IPS DF 4.7 (cell line): ENCODE data around the gene FHIT.

Experiments
- DNase-seq: peaks from one replicate; pipeline ENCODE4 v3.0.0-alpha.2; 2013; ENCODE audit warnings: low spot score; ENCODE audit errors: extremely low read depth

Gene FHIT

GRCh38 chr3:59899061-59899460, 1352.2 kb downstream of the FHIT start:
- DNase-seq, result no peak

GRCh38 chr3:59895972-59896371, 1355.3 kb downstream of the FHIT start:
- DNase-seq, result no peak

- no peak for DNase-seq
Observed at GRCh38 chr3:59894425-59895121, 1356.7 kb downstream of the FHIT start.

GRCh38 chr3:59890639-59891038, 1360.6 kb downstream of the FHIT start:
- no peak for DNase-seq

- DNase-seq, result no peak
Observed at GRCh38 chr3:59886790-59887189, 1364.5 kb downstream of the FHIT start.

- DNase-seq, result no peak
Observed at GRCh38 chr3:59885899-59886400, 1365.3 kb downstream of the FHIT start.

GRCh38 chr3:59885101-59885500, 1366.2 kb downstream of the FHIT start:
- DNase-seq, result no peak

GRCh38 chr3:59884409-59884808, 1366.8 kb downstream of the FHIT start:
- DNase-seq, result no peak

GRCh38 chr3:59882746-59883145, 1368.5 kb downstream of the FHIT start:
- no peak for DNase-seq

- DNase-seq, result no peak
Observed at GRCh38 chr3:59880717-59881116, 1370.5 kb downstream of the FHIT start.

GRCh38 chr3:59879031-59879581, 1372.1 kb downstream of the FHIT start:
- no peak for DNase-seq

- DNase-seq, result no peak
Observed at GRCh38 chr3:59878038-59878427, 1373.2 kb downstream of the FHIT start.

GRCh38 chr3:59877263-59878037, 1373.8 kb downstream of the FHIT start:
- no peak for DNase-seq

- no peak for DNase-seq
Observed at GRCh38 chr3:59876533-59877062, 1374.7 kb downstream of the FHIT start.

GRCh38 chr3:59873576-59874230, 1377.5 kb downstream of the FHIT start:
- no peak for DNase-seq

GRCh38 chr3:59872128-59872527, 1379.1 kb downstream of the FHIT start:
- no peak for DNase-seq

GRCh38 chr3:59867185-59868002, 1383.9 kb downstream of the FHIT start:
- no peak for DNase-seq

- no peak for DNase-seq
Observed at GRCh38 chr3:59866076-59866475, 1385.2 kb downstream of the FHIT start.

- DNase-seq, result no peak
Observed at GRCh38 chr3:59865351-59865750, 1385.9 kb downstream of the FHIT start.

- no peak for DNase-seq
Observed at GRCh38 chr3:59862686-59863085, 1388.6 kb downstream of the FHIT start.
